ENCODE results near the gene PDYN.

The PDYN gene

DNA sequence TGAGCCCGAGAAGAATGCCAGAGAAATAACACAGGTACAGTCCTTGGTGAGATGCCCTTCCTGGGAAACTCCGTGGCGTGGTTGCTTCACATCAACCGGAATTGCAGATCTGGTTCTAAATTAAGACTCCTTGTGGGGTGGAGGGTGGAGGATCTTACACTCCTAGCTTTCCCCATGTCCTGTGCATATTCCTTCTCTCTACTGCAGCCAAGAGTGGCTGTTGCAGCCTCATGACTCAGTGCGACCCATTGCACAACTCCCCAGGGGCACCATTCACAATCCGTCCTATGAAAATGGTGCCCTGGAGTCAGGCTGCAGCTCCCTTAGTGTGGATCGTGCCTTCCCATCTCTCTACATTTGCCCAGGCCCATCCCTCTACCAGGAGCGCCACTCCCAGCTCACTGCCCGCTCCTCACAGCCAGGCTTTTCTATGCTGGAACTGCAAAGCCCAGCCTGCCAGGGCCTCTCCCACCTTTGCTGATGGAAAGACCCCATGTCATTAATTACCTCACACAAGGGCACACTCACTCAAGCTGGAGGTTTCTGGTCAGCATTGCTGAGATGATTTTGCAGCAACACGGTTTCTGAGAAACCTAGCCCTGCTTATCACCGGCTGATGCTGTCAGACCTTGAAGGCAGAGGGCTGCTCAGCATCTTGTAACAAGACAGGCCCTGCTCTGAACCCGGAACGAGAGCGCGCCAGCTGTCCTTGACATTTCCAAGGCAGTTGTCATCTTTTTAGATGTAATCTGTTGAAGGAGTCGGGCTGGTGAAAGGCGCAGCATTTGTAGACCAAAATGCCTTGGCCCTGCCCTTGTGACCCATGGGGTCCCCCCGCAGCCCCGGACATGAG lies 58.9 kb downstream of the PDYN start:
- peak; percentile 92 for DNase-seq (ENCODE audit: low spot score)

- peak; percentile 88 for DNase-seq (ENCODE audit: low spot score)
Observed at GRCh38 chr20:1934156-1934555, 59.7 kb downstream of the PDYN start.

DNA sequence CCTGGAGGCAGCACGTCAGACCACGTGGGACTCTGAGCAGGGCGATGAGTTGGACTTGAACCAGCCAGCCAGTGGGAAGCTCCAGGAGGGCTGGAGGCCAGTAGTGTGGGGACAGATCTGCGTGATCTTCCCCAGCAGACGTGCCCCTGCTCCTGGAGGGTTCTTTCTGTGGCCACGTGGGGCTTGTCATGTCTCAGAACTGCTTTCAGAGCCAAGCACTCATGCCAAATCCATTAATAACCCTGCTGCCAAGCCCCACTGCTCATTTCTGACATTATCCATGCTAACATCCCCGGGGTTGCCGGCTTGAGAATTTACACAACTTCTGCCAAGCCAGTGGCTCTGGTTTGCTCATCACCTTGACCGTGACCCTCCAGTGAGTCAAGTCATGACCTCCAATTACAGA lies 60.4 kb downstream of the PDYN start:
- peak; percentile 79 for DNase-seq (ENCODE audit: low spot score)

DNA sequence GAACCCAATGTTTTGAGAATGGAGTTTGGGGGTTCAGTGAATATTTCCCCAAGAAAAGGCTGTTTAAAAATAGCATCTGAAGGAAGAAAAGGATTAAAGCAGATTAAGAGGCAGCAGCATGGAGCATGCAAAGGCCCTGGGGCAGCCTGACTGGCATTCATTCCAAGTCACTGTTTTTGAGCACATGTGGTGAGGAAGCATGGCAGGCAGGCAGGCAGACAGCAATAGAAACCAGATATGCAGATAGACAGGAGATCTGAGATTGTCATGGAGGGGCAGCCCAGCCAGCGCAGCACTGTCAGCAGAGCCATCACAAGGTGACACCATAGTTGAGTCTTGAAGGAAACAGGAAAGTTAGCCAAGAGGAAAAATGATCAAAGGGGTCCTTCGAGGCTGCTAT lies 60.9 kb downstream of the PDYN start:
- no peak for DNase-seq (ENCODE audit: low spot score)

DNA sequence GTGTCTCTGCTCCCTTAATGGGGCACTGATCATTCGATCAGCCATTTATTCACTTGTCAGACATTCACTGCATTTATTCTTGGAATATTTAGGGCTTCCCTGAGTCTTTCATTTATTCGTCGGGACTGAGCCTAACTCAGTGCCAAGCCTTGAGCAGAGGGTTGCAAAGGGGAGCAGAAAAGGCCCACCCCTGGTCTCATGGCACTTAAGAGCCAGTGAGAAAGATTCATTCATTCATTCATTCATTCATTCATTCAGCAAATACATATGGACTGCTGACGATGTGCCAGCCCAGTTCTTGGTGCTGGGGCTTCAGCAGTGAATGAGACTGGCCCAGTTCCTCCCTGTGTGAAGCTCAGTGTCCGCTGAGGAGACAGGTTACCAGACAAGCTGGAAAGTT lies 62.0 kb downstream of the PDYN start:
- DNase-seq (ENCODE audit: low spot score): no peak

- no peak for DNase-seq (ENCODE audit: low spot score)
Observed at GRCh38 chr20:1930165-1930564, 63.7 kb downstream of the PDYN start.

- no peak for DNase-seq (ENCODE audit: low spot score)
Observed at GRCh38 chr20:1929460-1929859, 64.4 kb downstream of the PDYN start.

GRCh38 chr20:1928782-1929181 lies 65.1 kb downstream of the PDYN start:
- no peak for DNase-seq (ENCODE audit: low spot score)
